NCI-H2227 treated with DMSO at 0.1 percent for 48 hours (cell line): ENCODE measurements around the gene CEPT1.
"Not testable (repeated sequence)": the region's sequence is repeated elsewhere in the genome, so short reads cannot be mapped to it uniquely, and the experiment has no call there.

Source experiments
- DNase-seq: peaks from one replicate; lab custom pipeline; 2025; lab: John Stamatoyannopoulos, UW

Gene CEPT1

DNA sequence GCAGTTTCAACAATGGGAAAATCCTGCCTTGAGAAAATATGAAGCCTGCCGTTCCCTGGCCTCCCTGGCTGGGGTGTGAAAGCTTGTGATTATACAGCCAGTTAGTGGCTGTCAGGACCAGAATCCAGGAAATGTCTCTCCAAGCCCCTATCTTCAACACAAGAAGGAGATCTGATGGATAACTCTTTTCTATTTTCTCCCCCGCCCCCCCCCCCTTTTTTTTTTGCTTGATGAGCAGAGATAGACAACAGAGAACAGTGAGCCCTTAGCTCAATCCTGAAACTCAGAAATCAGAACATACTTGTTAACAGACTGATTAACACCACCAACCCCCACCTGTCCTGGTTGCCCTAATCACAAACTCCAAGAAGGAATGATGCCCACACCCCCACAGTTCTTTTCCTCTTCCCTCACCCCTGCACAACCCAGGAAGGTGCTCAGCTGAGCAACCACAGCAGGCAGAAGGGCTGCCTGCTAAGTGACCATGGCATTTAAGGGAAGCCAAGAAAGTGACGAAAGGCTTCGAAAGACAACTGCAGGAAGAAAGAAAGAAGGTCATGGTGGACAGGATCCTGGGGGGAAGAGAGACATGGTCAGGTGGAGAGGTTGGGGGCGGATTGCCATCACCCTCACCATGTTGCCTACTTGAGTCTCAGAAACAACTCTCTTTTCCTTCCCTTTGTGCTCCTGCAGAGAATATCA, 72.8 kb downstream of the CEPT1 start:
- DNase-seq: no peak

DNA sequence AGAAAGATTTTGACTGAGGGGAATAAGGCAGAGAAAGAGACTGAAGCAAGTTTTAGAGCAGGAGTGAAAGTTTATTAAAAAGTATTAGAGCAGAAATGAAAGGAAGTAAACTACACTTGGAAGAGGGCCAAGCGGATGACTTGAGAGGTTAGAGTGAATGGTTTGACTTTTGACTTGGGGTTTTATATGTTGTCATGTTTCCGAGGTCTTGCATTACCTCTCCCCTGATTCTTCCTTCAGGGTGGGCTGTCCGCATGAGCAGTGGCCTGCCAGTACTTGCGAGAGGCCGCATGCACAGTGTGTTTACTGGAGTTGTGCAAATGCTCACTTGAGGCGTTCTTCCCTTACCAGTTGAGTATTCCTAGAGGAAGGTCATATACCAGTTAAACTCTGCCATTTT, 73.4 kb downstream of the CEPT1 start:
- no peak for DNase-seq

DNA sequence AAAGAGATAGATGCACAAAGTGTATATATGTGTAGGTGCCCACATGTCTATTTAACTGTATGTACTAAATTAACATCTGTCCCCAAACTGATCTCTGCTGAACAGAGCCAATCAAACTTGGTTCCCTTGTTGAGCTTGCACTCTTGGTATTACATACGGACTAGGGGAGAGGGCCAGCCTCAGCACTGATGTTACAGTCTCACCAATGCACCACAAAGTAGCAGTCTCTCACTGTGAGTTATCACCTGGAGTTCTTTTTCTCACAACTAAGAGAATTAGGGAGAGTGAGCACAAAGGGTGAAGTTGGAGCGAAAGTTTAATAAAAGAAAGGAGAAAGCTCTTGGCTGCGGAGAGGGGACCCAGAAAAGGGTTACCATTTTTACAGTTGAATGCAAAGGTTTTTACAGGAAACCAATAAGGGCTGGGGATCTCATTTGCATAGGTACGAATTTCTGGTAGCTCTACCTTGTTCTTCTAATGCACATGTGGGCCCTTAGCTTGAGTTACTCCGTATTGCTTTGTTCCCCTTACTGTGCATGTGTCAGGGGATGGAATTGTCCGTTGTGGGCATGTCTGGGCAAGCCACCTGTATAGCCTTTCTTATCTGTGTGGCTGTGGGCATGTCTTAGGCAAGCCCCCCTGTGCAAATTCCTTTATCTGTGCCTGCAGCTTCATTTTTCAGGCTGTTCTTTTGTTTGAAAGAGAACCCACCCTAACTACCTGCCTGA, 74.2 kb downstream of the CEPT1 start:
- DNase-seq: no peak

DNA sequence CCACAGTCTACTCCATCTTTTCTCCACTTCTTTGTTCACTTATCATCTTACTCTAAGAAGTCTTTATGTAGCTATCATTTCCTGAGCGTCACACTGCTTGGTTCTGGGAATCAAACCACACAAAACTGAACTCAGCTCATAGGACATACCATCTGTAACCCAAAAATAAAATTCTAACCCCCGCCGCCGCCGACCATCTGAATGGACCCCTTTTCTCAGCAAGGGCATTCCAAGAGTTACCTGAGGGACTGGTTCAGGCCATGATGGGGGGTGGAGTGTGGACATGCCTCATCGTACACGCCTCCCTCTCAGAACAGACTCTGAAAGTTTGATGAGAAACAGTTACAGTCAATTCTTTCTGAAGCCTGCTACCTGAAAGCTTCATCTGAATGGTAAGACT, 74.9 kb downstream of the CEPT1 start:
- no peak for DNase-seq

DNA sequence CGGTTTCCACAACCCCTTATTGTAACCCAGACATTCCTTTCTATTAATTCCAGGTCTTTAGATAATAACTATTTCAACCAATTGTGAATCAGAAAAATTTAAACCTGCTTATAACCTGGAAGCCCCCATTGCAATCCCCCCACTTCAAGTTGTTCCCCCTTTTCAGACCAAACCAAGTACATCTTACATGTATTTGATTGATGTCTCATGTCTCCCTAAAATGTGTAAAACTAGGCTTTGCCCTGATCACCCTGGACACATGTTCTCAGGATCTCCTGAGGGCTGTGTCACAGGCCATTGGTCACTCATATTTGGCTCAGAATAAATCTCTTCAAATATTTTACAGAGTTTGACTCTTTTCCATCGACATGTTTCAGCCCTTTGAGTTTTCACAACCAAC, 75.3 kb downstream of the CEPT1 start:
- not testable (repeated sequence) for DNase-seq

DNA sequence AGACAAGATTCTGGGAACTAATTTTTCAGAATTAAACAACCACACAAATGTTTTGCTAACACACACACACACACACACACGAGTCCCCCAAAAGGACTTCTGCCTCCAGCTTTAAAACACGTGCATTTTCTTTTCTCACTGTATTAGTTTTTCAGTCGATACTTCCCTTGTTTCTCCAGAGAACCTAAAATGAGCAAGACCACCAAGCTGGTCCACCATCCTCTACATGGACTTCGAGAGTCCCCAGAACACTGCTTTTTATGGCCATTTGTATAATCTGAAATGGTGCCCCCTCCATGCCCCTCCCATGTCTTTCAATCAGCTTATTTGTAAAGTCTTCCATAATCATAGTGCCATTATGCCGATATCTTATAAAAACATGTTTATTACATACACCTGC, 76.7 kb downstream of the CEPT1 start:
- no peak for DNase-seq

DNA sequence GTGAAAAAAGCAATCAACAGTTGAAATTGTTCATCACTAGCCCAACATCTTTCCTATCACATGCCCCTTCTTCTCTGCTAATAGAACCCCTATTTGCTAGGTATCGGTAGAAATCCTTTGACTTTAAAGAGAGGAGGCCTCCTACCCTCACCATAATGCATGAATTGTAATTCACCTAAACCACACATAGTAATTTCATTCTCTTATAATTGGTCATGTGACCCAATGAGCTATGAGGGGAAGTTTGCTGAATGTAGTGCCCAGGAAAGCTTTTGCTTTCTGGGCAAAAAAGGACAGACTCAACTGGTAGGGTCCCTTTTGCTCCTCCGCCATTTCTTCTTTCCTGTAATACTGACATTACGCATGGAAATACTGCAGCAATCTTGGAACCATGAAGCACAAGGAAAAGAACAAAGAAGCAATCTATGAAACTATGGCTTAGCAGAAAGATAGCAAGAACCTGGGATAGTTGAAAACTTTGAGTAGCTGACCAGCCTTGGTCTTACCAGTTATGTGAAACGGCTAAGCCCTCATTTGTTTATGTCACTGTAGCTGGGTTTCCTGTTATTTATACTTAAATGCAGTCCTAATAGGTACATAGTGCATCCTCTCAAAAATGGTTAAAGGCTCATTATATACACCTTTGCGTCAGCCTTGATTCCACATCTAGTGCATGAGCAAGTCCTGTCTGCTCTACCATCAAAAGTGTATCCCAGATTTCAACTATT, 77.3 kb downstream of the CEPT1 start:
- DNase-seq: no peak

DNA sequence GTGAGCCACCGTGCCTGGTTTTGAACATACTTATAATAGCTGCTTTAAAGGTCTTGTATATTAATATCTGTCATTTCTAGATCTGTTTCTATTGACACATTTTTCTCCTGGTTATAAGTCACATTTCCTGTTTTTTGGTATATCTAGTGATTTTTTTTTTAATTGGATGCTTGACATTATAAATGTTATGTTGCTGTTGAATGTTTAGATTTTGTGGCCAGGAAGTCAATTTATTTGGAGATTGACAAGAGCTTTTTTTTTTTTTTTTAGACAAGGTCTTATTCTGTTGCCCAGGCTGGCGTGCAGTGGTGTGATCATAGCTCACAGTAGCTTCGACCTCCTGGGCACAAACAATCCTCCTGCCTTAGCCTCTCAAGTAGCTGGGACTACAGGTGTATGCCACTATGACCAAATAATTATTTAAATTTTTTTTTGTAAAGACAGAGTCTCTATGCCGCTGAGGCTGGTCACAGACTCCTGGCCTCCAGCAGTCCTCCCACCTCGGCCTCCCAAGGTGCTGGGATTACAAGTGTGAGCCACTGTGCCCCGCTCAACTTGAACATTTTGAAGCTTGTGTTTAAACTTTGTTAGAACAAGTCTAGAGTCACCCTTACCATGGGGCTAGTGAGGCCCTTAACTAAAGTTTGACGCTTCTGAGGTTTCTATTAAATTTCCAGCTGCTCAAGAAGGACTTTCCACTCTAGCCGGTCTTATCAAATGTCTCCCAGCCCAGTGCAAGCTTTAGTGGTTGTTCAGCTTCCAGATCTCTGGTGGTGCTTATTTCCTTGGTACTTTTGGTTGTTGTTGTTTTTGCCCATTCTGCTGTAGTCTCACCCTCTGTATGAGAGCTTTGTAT, 78.9 kb downstream of the CEPT1 start:
- no peak for DNase-seq

DNA sequence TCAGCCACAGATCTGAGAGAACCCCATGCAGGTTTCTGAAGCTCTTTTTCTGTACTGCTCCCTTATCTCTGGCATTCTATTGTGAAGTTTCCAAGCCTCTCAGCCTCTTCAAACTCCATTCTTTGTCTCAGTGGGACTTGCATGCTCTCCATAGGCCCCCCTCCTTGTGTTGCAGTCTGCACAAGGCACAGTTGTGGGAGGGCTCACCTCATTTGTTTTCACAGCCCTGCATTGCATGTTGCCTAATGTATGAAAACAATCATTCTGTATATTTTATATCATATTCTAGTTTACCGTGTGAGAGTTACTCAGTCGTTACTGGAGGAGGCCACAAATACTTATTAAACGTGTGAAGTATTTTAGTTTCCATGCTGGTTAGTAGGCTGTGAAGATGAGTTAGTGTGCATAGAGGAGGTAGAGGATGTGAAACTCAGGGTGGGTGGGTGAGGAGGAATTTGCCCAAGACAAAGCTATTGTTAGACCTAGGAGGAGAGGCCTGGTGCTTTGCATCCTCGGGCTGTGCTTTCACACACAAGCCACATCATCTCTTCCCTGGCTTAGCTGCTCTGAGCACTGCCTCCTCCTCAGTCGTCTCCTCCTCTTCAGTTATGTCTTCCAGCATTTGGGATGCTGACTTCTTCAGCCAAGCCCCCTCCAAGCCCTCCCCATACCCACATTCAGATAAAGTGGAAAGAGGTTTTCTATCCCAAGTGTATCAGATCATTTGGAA, 79.7 kb downstream of the CEPT1 start:
- DNase-seq: no peak

DNA sequence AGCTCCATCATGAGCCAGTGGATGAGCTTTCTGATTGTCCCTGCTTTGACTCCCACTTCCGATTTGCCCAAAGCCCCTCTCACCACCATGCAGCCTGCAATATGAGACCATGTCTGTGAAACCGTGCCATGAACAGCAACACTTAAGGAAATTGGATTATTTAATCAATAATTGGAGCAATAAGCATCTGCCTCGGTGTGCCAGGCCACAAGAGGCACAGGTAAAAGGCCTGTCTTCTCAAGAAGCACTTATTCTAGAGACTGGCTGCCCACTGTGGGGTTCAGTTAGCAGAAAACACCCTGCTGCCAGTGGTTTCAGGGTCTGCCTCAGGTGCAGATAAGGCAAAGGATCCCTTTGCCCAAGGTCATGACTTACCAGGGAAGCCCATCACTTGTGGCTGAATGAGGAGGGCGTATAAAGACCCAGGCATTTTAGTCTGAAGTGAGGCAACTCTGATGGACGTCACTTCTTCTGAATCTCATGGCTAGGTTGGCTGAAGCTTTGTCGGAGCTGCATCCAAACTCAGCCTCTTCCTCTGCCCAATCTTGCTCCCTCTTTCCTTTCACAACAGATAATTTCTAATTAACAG, 80.4 kb downstream of the CEPT1 start:
- DNase-seq: no peak

DNA sequence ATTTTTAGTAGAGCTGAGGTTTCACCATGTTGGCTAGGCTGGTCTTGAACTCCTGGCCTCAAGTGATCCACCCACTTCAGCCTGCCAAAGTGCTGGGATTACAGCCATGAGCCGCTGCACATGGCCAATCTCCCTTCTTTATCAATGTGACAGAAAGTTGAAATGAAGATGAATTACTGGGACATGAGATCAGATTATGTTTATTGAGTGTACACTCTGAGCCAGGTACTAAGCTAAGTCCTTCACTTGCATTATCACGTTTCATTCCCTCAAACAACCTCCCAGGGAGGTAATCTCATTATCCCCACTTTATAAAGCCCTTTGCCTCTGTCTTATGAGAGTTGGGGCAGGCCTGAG, 81.2 kb downstream of the CEPT1 start:
- no peak for DNase-seq

DNA sequence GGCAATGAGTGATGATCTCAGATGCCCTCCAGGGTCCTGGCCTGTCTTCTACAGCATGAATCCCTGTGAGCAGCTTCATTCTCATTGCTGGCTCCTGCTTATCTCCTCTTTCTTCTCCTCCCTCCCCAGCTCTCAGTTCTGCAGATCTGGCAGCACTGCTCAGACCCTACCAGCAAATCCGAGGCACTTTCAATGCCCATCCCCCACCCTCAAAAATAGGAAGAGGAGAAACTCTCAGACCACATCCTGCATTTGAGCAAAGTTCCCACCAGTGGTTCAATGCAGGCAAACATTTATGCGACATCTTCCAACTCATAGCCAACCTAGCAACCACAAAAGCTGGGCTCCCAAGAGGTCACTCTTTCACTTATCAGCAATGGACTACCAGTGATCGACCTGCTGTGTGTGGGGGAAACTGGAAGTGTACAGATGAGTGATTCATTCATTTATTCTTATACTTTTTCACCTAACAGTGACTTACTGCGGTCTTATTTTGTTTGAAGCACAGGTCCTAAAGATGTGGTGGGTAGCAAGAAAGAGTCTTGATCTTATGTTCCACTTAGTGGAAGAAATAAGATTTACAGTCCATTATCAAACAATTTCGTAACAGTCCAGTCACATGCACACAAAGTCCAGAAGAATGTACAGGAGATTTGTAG, 81.7 kb downstream of the CEPT1 start:
- no peak for DNase-seq

DNA sequence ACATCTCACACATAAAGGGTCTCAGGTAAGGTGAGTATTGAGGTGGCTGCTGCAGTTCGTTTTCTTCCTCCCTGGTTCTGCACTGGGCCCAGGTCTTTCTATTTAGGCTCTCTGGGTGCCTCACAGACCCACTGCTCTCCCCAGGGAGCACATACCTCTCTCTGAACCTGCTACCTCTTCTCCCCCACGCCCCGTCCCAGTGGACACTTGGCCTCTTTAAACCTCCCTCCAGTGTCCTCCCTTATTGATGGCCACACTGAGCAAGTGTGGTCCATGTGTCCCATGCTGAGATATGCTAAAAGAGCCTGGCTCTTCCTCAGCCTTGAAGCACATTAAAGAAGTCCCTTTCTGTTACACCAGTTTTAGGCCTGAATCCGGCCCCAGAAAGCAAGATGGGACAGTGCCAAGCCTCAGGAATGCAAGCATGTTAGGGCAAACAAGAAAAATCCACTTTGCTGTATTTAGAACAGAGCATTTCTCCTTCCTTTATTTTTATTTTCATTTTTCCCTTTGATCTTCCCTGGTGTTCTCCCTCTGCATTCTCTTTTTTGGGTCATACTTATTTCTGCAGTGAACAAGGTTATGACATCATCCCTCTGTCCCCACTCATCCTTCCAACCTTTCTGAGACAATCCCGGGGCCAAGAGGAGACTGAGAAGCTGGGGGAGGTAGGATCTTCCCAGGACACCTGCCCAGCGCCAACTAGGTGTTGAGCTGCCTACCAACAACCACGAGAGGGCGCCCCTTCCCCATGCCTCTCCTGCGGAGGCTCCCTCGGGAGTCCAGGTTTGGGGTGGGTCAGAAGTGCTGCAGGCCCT, 82.5 kb downstream of the CEPT1 start:
- peak; percentile 11 for DNase-seq

DNA sequence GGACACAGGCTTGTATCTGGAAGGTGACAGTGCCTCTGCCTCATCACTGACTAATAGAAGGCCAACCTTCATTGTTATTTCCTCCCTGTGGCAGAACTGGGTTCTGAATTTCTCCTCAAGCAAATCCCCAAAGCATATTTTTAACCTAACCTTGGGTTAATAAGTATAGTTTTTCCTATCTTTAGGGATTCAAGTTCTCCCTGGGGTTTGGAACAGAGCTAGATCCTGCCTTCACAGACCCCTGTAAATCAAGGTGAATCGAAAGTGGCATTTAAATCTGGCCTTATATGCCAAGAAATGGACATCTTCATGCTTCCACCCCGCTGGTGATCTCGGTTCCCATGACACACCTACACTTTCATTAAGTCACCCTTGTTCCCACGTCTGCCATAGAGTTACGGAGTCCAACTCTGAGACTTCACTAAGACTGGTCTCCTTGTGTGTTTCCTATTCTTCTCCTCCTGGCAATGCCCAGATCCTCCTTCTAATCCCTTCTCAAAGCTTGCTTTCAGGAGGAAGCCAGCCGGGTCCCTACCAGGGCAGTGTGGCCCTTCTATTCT, 83.2 kb downstream of the CEPT1 start:
- no peak for DNase-seq

DNA sequence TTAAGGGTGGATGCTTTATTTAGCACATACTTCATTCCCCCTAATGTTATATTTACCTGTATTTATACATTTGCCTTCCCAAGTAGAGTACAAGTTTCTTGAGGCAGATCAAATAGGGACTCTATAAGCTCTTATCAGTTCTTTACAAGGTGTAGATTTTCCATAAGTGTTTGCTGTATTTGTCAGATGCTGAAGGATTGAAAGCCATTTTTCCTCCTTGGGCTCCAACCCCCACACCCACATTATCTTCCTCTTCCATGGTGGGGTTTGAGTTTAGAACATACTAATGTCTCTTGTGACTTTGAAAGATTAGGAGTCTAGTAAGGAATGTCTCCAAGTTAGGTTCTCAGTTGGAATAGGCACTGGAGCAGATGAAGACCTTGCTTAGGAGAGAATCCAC, 85.1 kb downstream of the CEPT1 start:
- DNase-seq: no peak

DNA sequence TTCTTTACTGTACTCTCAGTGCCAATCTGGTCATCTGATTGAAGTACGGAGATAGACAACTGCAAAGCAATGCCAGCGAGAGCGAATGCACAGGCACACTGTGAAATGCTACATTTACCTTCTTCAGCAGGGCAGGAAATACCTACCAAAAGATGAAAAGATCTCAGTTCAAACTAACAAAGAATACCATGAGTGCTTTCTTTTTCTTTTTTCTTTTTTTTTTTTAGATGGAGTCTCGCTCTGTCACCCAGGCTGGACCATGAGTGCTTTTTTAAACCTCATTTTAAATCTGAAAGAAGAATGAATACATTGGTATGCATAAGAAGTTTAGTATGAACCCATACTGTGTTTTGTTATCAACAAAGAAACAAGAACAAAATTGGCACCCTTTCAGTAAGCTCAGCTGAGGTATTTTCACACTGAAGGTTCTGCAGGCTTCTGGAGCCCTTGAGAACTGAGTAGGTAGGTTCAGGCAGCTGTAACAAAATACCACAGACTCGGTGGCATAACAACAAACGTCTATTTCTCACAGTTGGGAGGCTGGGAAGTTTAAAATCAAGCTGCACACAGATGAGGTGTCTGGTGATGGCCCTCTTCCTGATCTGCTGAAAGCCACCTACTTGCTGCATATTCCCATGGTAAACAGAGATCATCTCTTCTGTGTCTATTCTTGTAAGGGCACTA, 85.8 kb downstream of the CEPT1 start:
- no peak for DNase-seq

DNA sequence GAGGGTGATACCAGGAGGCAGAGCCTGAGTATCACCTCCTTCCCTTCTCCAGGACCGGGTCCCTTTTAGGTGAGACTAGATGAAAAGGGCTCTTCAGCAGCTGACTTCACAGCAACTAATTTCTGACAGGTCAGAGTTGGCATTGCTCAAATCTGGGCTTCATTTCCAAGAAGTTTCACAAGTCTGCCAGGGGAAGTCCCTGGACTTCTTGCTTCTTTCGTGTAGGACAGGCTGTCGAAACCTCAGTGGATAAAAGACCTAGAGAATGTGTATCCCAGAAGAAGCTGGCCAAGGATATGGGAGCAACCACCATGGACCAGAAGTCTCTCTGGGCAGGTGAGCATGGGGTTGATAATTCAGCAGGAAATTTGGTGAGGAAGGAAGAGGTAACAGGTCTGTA, 87.4 kb downstream of the CEPT1 start, which contains the start of gene CHI3L2:
CHI3L2 (plus strand) TSS at position 280 of the 400 bp plus-strand sequence; CDS start at position 297, 17 bp downstream.
- no peak for DNase-seq

DNA sequence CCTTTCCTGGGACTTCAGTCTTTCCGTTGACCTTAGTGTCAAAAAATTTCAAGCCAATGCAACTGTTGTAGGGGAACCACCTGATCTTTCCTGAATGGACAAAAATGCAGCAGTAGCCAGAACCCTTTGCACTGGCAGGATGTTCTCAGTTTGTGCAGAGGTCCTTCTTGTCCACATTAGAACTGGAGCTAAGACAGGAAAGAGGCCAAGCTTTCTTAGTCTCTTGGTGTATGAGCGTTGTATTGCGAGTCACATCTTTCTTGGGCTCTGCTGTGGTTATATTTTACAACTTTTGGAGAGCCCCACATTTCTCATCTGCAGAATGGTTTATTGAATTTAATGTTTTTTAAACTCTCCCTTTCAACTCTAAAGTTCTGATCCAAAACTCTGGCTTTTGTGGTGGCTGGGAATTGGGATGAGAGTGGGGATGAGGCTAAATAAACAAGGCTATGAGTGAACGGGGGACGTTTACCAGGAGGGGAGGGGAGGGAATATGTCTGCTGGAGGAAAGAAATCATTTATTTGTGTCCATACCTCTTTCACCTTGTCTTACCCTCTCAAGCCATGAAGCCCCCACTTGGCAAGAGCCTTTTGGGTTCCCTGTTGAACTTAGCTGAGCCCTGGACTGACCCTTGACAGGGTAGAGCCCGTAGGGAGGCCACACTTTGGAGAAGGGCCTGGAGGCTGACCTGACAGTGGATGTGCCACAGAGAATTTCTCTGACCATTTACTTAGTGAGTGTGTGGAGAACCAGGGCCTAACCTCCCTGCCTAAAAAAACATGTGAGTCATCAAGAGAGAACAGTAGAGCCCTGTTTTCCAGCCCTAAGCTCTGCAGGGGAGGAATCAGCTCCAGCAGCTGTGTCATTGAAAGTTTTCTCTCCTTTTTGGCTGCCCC, 88.1 kb downstream of the CEPT1 start:
- no peak for DNase-seq
